Activated CD4-positive, alpha-beta T cell treated with anti-CD3 and anti-CD28 coated beads, Interleukin-2, amount 50 U/mL, for 24 hours (primary cell): ENCODE data around the gene UBFD1.
"Not testable (repeated sequence)": the region's sequence is repeated elsewhere in the genome, so short reads cannot be mapped to it uniquely, and the experiment has no call there.

Experiments
- DNase-seq, 2 donors: peaks; one replicate each; pipeline ENCODE4 v3.0.0-alpha.2; 2020; ENCODE audit warnings: low read depth in 1 of 2, low spot score in 1 of 2

Gene UBFD1

GRCh38 chr16:23527961-23528643, 29.4 kb upstream of the UBFD1 start:
- no peak for DNase-seq

GRCh38 chr16:23528644-23529310, 28.8 kb upstream of the UBFD1 start:
- no peak for DNase-seq

- DNase-seq: no peak
Measured at GRCh38 chr16:23530062-23530461, 27.5 kb upstream of the UBFD1 start.

GRCh38 chr16:23532448-23532847, 25.1 kb upstream of the UBFD1 start:
- no peak for DNase-seq

GRCh38 chr16:23534868-23535860, 22.4 kb upstream of the UBFD1 start:
- no peak for DNase-seq

GRCh38 chr16:23535901-23536300, 21.6 kb upstream of the UBFD1 start:
- DNase-seq: no peak

GRCh38 chr16:23537390-23537789, 20.1 kb upstream of the UBFD1 start:
- DNase-seq: no peak

- DNase-seq: no peak
Measured at GRCh38 chr16:23538919-23539278, 18.6 kb upstream of the UBFD1 start.

- no peak for DNase-seq
Measured at GRCh38 chr16:23539984-23540816, 17.3 kb upstream of the UBFD1 start.

- DNase-seq: not testable (repeated sequence)
Measured at GRCh38 chr16:23540817-23541178, 16.7 kb upstream of the UBFD1 start.

- DNase-seq: no peak
Measured at GRCh38 chr16:23544436-23544835, 13.1 kb upstream of the UBFD1 start.

GRCh38 chr16:23549938-23550337, 7.6 kb upstream of the UBFD1 start:
- no peak for DNase-seq

- DNase-seq: no peak
Measured at GRCh38 chr16:23552161-23552560, 5.4 kb upstream of the UBFD1 start.

- no peak for DNase-seq
Measured at GRCh38 chr16:23554536-23554935, 3.0 kb upstream of the UBFD1 start.

GRCh38 chr16:23557779-23558702, 514 bp downstream of the UBFD1 start:
- peak; percentile 4 to 8 for DNase-seq

GRCh38 chr16:23561586-23561985, 4.1 kb downstream of the UBFD1 start:
- DNase-seq: no peak

GRCh38 chr16:23562505-23562904, 5.0 kb downstream of the UBFD1 start:
- no peak for DNase-seq

- DNase-seq: no peak
Measured at GRCh38 chr16:23563186-23563585, 5.7 kb downstream of the UBFD1 start.

GRCh38 chr16:23564575-23565363, 7.2 kb downstream of the UBFD1 start:
- no peak for DNase-seq
